GM19397 (cell line): Measurements from ENCODE around the gene PKD2.

Experiments
- ATAC-seq: cut with Tn5 transposase; IDR thresholded peaks from one replicate; pipeline ENCODE4 v1.9.1; 2021; ENCODE audit warnings: mild to moderate bottlenecking, moderate library complexity; ENCODE audit not compliant: unreplicated experiment

PKD2 gene

GRCh38 chr4:88007304-88008121 lies at the start of gene PKD2:
TSS of gene PKD2 (plus strand) at chr4:88007635. CDS start at chr4:88007734, 99 bp downstream.
- peak; percentile 89 for ATAC-seq

DNA sequence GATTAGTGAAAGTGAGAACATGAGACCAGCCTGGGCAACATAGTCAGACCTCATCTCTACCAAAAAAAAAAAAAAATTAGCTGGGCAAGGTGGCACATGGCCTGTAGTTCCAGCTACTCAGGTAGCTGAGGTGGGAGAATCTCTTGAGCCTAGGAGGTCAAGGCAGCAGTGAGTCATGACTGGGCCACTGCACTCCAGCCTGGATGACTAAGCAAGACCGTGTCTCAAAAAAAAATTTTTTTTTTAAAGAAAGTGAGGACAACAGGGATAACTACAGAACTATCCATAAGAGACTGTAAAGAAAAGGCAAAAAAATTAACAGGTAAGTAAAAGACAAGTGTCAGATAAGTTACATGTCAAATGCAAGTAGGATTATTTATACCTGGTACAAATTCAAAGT lies 45.4 kb upstream of the PKD2 start:
- no peak for ATAC-seq

DNA sequence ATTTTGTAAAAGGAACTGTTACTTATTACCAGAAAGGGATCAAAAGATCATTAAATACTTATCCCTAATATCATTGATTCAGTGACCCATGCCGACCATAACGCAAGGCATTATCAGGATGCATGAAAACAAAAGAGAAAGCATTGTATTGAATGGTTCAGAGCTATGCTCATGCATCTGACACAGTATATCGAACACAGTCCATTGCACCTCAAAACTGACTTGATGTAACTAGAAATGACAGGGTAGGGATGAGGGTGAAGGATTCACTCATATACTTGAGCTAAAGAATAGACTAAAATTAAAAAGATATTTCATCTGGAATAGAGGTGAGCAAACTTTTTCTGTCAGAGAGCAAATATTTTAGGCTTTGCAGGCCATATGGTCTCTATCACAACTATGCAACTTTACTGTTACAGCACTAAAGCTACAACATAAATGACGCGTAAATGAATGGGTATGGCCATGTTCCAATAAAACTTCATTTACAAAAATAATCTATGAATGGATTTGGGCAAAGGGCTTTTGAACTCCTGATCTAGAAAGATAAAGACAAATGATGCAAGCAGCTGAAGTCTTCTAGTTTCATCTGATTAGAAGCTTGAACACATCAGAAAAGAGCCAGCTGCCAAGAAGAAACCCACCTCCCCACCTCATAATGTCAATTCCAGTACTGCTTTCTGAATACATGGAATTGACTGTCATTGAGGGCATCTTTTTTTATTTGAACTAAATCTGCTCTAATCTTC lies 44.9 kb upstream of the PKD2 start:
- ATAC-seq: no peak

GRCh38 chr4:87965501-87965975 lies 41.9 kb upstream of the PKD2 start:
- ATAC-seq: no peak

- ATAC-seq: no peak
These were observed 41.3 kb upstream of the PKD2 start for GRCh38 chr4:87966095-87966496.

- ATAC-seq: no peak
These were observed 40.2 kb upstream of the PKD2 start for GRCh38 chr4:87967193-87967592.

- ATAC-seq: no peak
These were observed 37.3 kb upstream of the PKD2 start for GRCh38 chr4:87970121-87970520.

DNA sequence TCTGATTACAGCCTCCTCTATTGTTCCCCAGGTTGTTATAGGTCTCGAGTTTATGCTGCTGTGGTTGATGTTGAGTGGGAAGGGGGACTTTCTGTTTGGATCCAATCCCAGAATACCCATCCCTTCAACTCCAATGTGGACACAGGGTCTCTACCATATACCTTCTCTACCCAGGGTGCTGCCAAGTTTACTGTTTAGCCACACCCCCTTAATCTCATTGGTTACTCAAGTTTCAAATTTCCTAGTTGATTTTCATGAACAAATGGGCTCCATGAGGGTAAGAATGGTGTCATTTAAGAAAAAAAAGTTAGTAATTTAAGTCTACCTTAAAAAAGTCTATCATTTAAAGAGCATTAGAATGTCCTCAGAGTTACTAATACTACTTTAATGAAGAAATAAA lies 35.6 kb upstream of the PKD2 start:
- ATAC-seq: no peak

DNA sequence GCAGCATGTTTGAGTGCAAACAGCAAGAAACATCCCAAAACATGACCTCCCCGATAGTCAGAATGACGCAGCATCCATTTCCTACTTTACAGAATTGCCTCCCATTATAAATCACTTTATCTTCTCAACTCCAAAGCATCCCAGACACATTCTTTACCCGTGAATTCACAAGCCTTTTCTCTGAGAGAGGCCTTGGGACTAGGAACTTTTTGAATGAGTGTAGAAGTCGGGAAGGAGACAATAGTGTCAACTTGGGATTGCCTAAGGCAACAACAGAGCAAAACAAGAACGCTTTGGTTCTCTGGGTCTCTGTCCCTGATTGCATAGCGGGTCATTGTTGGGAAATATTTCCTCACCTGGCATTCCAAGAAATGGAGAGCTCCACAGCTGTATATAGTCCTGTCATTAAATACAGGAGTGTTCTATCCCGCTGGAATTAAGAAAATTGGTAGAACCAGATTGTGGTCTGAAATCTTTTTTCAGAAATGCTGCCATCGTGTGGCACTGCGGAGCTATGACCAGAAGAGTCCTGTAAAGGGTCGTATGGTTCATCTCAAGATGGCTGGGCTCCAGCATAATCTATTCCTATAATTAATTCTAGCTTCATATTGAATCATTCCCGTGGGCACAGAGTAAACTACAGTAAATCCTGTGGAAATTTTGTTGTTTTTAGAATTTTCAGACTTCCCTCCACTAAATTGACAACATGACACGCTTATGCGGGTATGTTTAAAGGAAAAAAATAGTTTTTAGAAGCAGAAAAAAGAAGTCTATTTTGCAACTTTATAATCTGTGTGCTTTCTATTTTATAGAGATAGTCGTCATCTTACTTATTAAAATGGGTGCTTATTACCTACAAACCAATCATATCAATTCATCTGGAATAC lies 33.9 kb upstream of the PKD2 start:
- ATAC-seq: peak; percentile 58

DNA sequence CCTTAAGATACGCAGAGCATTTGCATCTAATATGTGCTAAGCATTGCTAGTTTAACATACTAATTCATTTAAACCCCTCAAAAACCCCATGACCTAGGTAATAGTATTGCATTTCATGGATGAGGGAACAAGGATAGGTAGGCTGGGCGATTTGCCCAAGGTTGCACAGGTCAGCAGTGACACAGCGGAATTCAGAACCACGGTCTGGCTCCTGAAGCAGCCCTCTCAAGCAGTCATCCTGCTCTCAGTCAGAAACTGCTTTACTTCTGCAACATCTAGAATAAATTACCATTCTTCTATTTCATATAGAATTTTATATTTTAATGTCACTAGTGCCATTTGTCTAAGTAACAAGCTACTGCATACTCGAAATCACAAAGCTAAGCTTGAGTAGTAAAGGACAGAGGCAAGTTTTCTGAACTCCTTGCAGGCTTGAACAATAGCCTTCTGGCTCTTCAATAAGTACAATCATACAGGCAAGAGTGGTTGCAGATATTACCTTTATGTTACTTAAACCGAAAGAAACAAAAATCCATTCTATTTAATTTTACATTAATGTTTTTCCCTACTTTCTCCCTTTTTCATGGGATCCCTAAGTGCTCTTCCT lies 32.5 kb upstream of the PKD2 start:
- ATAC-seq: peak; percentile 18

DNA sequence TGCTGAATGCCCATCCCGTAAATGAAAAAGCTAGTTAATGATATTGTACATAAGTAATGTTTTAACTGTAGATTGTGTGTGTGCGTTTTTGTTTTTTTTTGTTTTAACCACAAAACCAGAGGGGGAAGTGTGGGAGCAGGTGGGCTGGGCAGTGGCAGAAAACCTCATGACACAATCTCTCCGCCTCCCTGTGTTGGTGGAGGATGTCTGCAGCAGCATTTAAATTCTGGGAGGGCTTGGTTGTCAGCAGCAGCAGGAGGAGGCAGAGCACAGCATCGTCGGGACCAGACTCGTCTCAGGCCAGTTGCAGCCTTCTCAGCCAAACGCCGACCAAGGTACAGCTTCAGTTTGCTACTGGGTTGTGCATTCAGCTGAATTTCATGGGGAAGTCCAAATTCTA lies 32.0 kb upstream of the PKD2 start, which contains the start of gene SPP1:
Gene SPP1, plus strand, starts transcription at position 249 of the 400 bp plus-strand sequence. CDS start 1,182 bp downstream, outside the sequence.
- ATAC-seq: peak; percentile 72

DNA sequence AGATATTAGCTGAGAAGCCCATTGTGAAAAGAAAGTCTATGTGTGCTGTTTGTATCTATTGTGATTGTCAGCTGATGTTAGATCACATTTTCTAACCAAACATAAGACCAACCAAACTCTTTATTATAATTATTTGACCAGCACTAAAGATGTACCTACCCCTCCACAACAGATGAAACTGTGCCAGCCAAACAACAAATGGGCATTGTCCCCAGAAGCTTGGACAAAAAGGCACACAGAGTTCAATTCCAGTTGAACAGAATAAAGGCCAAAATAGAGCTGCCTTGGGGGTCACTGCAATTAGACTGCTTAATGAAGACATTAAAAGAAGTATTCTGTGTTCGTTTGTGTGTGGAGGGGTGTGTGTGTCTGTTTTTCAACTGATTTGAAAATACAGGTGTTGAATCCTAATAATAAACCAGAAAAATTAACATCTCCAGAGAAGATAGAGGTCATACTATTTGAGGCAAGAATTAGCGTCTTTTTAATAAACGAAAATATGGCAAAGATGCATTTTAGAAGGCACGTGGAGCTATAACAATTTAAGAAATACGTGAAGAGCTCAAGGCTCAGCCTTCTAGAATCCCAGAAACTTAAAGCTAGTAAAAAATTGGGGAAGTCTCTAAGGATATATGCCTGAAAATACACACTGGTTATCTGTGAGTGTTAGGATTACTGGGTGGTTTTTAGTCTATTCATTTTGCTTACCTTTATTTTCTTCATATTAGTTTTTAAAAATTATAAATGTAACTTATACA lies 29.7 kb upstream of the PKD2 start:
- ATAC-seq: no peak

GRCh38 chr4:87978681-87979080 lies 28.8 kb upstream of the PKD2 start:
- ATAC-seq: no peak

GRCh38 chr4:87979810-87980209 lies 27.6 kb upstream of the PKD2 start:
- ATAC-seq: no peak

DNA sequence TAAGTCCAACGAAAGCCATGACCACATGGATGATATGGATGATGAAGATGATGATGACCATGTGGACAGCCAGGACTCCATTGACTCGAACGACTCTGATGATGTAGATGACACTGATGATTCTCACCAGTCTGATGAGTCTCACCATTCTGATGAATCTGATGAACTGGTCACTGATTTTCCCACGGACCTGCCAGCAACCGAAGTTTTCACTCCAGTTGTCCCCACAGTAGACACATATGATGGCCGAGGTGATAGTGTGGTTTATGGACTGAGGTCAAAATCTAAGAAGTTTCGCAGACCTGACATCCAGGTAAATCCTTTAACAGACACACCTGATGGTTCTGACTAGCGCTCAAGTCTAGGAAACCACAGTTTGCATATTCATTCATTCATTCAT lies 25.9 kb upstream of the PKD2 start:
- no peak for ATAC-seq

DNA sequence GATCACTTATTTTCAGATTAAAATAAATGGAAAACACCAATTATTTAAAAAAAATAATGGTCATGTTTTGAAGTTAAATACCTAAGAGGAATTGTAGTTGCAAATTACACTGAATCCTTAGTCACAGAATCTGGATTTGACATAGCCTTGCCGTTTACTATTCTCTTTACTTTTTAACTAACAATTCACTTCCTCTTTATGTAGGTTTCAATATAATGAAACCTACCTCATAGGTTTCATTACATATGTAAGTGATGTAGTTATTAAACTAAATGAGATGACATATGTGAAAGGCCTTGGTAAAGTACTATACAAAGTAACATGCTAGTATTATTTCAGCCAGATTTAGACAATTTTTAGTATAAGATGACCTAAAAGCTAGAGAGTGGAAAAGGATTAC lies 25.4 kb upstream of the PKD2 start:
- no peak for ATAC-seq

GRCh38 chr4:87982446-87983010 lies 24.9 kb upstream of the PKD2 start:
- ATAC-seq: no peak

- no peak for ATAC-seq
These were observed 23.4 kb upstream of the PKD2 start for GRCh38 chr4:87983996-87984395.

DNA sequence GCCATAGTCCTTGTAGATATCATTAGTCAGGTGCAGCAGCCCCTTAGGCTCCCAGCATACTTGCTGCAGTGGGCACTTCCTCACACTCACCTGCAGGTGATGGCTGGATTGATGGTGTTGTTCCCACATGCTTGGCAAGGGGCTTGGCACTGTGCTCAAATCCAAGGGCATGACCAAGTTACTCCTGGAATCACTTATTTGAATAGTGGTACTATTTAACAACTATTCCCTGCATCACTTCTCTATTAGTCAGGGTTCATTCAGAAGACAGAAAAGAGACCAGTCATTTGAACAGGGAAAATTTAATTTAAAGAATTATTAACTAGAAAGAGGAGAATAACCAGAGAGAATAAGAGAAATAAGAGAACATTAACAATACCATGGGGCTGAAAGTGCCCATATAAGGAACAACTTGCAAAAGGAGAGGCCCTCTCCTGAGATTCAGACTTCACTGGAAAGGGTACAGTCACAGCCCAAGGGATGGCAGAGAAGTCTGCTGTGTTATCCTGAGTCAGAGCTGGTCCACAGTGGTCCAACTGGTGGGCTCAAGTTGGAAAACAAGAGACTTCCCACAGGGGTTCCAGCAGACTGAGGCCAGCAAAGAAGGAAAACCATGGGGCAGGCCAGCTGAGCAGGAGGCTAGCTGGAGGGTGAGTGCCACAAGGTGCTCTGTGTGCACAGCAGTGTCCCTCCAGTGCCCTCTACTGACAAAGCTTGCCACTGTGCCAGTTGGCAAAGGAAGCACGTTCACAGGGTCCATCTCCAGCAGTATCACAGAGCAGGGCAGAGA lies 22.1 kb upstream of the PKD2 start:
- ATAC-seq: peak; percentile 87
